Renal cortex interstitium (tissue), 15 donors: ENCODE results near the gene CYP2C8. TPM values are rescaled to one million over a fixed set of nuclear protein-coding genes. Genes with fewer than 3 reads are reported as not detected.
"Not testable (repeated sequence)": the region's sequence is repeated elsewhere in the genome, so short reads cannot be mapped to it uniquely, and the experiment has no call there.

Experiments used
- DNase-seq, 11 donors: peaks; one replicate each; pipeline ENCODE4 v3.0.0-alpha.2; 2013; ENCODE audit warnings: low read depth in 9 of 11, low spot score in 4 of 11; ENCODE audit errors: extremely low read depth in 1 of 11
- long read RNA-seq, 16 experiments: transcript quantifications; one replicate each; lab custom pipeline, GENCODE V29; 2026
- polyA plus RNA-seq, 3 donors: library from polyadenylated mRNA; unstranded; fragments of 120-200 nt; gene quantifications; one replicate each; pipeline ENCODE4 v1.2.1, GENCODE V29; 2013; ENCODE audit not compliant: insufficient read length in 3 of 3

The CYP2C8 gene
- polyA plus RNA-seq, result 1 to 10 TPM; 2.5 to 5.7 (median 4.4) TPM
- long read RNA-seq, donor 1, result 0 reads
- long read RNA-seq, donor 2, result 0 reads
- long read RNA-seq, donor 3, result 0 reads
- long read RNA-seq, donor 4, result 0 reads
- long read RNA-seq, donor 5, result 0 reads
- long read RNA-seq, donor 6, result 0 reads
- long read RNA-seq, donor 7, result 0 reads
- long read RNA-seq, donor 8, partial matches to known transcripts, result 0 of 1 reads
- long read RNA-seq, donor 8, other reads (novel, unspliced or antisense), result 0 of 1 reads
- long read RNA-seq, donor 9, result 0 reads
- long read RNA-seq, donor 10, result 0 reads
- long read RNA-seq, donor 11, result 0 reads
- long read RNA-seq, donor 12, result 0 reads
- long read RNA-seq, donor 13, result 0 reads
- long read RNA-seq, donor 14, result 0 reads
- long read RNA-seq, donor 15, result 0 reads
- long read RNA-seq, donor 16, result 0 reads

DNA sequence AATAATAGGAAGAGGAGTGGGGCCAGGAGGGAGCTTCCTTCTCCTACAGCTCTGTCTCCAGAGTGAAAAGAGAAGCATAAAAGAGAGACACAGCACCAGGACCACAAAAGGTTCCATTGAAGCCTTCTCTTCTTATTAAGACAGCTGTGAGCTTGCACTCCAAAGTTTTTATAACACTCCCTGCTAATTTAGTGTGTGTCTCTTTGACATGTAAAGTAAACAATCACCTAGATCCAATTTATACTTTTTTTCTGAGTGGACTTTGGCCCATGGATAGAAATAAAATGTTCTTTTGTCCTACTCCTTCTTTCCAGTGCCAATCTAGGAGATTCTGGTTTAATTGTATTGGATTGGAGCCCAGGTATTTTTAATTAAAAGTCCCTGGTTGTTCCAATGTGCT lies at the start of gene CYP2C8:
Gene CYP2C8, minus strand, starts transcription at position 212 of the 400 bp plus-strand sequence. Its CDS starts 95 bp downstream, at position 117.
- no peak for DNase-seq

- DNase-seq, result no peak
Measured at GRCh38 chr10:95116869-95117269, 47.6 kb upstream of the CYP2C8 start.

DNA sequence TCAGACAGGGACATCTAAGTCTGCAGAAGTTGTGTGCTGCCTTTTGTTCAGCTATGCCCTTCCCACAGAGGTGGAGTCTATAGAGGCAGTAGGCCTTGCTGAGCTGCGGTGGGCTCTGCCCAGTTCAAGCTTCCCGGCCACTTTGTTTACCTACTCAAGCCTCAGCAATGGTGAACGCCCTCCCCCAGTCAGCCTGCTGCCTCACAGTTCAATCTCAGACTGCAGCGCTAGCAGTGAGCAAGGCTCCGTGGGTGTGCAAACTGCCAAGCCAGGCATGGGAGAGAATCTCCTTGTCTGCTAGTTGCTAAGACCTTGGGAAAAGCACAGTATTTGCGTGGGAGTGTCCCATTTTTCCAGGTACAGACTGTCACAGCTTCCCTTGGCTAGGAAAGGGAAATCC lies 41.5 kb upstream of the CYP2C8 start:
- DNase-seq, result not testable (repeated sequence)

GRCh38 chr10:95097805-95098204 lies 28.5 kb upstream of the CYP2C8 start:
- DNase-seq, result no peak

DNA sequence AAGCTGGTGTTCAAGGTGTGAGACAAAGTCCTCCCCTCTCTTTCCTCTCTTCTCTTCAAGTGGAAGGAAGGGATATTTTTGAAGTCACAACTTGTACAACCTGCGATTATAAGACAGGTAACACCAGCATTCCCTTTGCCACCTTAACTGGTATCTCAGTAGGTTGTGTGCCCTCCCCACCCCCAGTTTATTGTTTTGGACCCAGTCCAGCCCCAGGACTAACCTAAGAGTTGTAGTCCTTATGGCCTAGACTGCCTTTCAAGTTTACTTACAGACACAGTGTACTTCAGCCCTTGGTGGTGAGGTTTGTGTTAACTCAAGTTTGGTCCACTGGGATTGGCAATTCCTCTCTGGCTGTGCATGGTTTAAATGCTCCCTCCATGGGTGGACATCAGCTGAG lies 26.8 kb upstream of the CYP2C8 start:
- DNase-seq, result no peak

GRCh38 chr10:95079626-95080025 lies 10.3 kb upstream of the CYP2C8 start:
- DNase-seq, result not testable (repeated sequence)

DNA sequence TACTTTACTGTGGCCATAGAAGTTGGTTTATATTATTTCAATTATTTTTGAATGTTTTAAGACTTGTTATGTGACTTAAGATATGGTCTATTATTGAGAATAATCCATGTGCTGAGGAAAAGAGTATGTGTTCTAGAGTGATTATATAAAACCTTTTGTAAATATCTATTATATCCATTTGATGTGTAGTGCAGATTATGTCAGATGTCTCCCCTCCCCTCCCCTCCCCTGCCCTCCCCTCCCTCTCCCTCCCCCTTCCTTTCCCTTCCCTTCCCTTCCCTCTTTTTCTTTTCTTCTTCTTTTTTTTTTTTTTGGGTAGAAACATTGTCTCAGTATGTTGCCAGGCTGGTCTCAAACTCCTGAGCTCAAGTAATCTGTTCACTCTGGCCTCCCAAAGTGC lies 8.3 kb upstream of the CYP2C8 start:
- no peak for DNase-seq

DNA sequence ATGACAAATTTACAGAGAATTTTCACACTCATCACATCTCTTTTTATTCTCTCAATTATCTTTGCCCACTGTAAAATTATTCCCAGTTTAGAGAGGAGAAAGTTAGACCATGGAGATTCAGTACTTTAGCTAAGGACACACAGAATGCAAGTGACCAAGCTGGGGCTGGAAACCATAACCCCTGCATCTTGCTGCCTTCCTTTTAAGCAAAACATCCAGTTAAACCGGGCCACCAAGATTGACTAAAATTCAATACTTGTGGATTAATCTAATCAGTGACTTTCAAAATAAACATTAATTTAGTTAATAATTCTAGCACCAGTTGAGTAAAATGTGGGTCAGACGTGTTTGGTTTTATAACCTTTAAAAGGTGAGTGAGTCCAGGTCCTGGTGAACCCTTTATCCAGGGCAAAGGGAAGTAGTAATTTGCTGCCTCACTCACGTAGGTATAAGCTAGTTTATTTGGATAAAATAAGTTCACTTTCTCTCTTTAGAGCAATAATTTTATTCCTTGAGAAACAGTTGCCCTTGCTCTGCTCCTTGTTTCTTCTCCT lies 1.9 kb upstream of the CYP2C8 start:
- DNase-seq, result no peak

- not testable (repeated sequence) for DNase-seq
Measured at GRCh38 chr10:95064125-95064524, 5.2 kb downstream of the CYP2C8 start.

GRCh38 chr10:95056744-95057363 lies 12.4 kb downstream of the CYP2C8 start:
- no peak for DNase-seq

GRCh38 chr10:95049919-95050318 lies 19.4 kb downstream of the CYP2C8 start:
- DNase-seq, result no peak

GRCh38 chr10:95048206-95048605 lies 21.1 kb downstream of the CYP2C8 start:
- DNase-seq, result no peak

GRCh38 chr10:95039281-95039680 lies 30.0 kb downstream of the CYP2C8 start:
- DNase-seq, result no peak

DNA sequence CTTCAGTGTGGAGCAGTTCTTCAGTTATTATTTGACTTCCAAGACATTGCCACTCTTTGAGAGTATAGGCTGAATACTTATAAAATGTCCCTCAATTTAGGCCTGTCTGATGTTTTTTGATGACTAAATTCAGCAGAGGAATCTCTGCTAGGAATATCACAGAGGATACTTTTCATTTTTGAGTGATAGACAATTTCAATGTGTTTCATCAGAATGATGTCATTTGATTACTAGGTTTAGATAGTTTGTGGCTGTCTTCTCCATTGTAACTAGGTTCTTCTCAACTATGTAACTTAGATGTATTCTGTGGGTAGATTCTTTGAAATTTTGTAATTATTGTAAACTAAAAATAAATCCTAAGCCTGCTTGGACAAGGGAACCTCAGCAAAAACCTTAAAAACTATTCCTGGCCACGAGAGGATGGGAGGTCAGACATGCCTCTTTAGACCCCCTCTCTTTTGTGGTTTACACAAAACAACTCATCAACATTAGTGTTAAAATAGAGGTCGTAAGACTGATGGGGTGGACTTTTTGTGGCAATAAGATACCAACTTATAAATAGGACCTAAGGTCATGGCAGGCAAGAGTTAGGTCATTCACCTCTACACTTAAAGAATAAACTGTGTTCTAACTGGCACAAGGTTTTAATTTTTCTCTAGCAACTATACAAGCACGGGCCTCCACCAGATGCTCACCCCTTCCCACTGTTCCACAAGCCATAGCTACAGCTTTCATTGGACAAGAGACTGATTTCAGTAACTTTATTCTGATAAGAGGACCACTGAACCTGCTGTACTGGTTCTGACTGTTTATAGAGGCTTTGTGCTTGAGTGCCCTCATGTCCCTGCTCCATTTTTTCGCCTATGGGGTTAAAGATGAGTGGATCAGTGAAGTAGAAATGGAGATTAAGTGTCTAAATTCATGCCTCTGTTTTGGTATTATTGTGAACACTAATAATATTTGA lies 33.7 kb downstream of the CYP2C8 start:
- DNase-seq, result peak in 1 of 11 donors; percentile 11

GRCh38 chr10:95034401-95034800 lies 34.9 kb downstream of the CYP2C8 start:
- no peak for DNase-seq

- no peak for DNase-seq
Measured at GRCh38 chr10:95031656-95032055, 37.6 kb downstream of the CYP2C8 start.

DNA sequence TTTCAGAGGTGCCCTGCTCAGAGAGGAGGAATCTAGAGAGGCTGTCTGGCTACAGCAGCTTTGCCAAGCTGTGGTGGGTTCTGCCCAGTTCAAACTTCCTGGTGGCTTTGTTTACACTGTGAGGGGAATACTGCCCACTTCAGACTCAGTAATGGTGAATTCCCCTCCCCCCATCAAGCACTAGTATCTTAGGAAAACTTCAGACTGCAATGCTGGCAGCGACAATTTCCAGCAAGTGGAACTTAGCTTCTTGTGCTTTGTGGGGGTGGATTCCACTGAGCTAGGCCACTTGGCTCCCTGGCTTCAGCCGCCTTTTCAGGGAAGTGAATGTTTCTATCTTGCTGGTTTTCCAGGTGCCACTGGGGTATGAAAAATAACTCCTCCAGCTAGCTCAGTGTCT lies 42.8 kb downstream of the CYP2C8 start:
- no peak for DNase-seq

GRCh38 chr10:94997741-94998174 lies 71.5 kb downstream of the CYP2C8 start:
- DNase-seq, result no peak

DNA sequence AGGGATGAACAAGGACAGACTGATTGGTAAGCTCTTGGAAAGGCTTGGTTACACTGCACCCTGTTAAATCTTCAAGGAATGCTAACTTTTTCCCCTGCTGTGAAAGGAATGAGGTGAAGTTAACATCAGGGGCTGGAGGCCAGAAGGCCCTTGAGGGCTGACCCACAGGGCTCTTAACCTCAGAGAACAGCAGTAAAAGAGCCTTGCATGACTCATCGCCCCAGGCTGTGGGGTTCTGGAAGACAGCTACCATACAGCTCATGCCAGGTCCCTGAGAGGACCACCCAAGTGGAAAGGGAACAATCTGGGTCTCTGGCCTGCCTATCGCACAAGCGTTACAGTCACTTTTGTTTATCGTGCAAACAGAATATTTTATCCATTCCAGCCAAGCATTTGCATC lies 76.5 kb downstream of the CYP2C8 start:
- DNase-seq, result no peak
